GM12872 (cell line): ENCODE data around the gene TRIML1.

Experiments used
- CTCF ChIP-seq: IDR thresholded peaks from 3 replicates; pipeline ENCODE4 v1.5.1; 2011; ENCODE audit warnings: low read depth, mild to moderate bottlenecking, low read length, moderate library complexity; ENCODE audit not compliant: insufficient read depth

Gene TRIML1

DNA sequence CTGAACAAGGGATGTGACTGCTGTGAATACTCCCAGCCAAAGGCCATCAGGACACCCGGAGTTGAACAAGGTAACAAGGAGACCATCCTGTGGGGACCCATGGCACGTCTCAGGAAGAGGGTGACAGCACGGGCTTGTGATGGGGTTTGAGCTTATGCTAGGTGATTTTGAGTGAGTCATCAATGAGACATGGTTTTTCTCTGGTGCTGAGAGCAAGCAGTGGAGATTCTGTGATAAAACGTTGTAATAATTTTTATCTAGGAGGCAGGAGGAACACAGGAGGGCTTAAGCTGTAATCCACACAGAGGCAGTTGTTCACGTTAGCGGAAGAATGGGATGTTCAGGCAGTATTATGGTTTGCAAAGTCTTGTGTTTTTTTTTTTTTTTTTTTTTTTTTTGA is 36.0 kb downstream of the TRIML1 start:
- no peak for TF ChIP-seq CTCF

GRCh38 chr4:188177997-188178675 is 38.9 kb downstream of the TRIML1 start:
- TF ChIP-seq CTCF, result no peak

GRCh38 chr4:188178806-188179205 is 39.6 kb downstream of the TRIML1 start:
- TF ChIP-seq CTCF, result no peak

DNA sequence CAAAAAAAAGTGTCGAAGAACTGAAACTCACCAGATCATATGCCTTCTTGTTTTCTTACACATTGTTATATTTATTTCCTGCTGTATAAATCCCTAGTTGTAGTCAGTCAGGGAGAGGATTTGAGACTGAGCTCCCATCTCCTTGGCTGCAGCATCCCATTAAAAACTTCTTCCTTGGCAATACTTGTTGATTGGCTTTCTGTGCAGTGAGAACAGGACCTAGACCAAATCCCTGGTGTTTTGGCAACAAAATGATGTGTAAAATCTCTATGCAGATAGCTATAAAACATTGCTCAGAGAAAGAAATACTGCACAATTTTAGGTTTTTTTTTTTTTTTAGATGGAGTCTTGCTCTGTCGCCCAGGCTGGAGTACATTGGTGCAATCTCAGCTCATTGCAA is 47.9 kb downstream of the TRIML1 start:
- no peak for TF ChIP-seq CTCF

- no peak for TF ChIP-seq CTCF
Observed at GRCh38 chr4:188190461-188190860, 51.2 kb downstream of the TRIML1 start.

DNA sequence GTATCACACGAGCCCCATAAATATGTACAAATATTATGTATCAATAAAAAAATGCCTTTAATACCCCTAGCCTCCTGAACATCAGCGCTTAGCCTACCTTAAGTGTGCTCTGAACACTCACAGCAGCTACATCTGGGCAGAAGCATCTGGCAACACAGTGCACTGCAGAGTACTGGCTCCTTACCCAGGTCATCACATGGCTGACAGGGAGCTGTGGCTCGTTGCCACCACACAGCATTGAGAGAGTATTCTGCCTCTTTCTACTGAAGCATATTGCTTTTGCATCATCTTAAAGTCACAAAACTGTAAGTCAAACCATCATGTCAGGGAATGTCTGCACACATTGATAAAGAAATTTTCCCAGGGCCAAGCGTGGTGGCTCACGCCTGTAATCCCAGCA is 55.2 kb downstream of the TRIML1 start:
- TF ChIP-seq CTCF, result no peak

DNA sequence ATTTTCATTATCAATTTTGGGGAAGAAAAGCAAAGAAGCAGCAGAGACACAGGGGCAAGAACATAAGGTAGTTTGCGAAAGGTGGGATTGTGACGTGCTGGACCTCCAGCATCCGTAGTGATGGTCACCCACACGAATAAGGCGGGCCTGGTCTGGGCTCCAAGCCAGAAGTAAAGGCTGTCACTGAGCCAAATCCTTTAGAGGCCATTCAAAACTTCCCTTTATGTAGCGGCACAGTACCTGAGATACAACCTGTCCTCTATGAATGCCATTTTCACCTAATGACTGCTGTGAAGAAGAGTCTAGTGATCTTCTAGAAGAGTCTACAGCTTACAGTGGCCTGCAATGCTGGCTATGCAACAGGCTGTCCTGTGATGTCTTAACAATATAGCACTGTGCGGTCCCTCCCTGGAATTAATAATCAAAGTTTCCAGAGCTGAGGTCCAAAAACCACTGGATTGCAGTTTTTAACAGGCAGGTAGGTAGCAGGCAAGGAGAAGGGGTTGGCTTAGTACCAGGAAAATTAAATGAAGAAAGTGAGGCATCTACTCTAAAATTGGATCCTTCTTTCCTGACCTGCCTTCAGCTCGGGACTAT is 56.2 kb downstream of the TRIML1 start:
- no peak for TF ChIP-seq CTCF
